Caki2 (cell line): Measurements from ENCODE around the gene PPM1D. TPM values are rescaled to one million over a fixed set of nuclear protein-coding genes. Genes with fewer than 3 reads are reported as not detected.
"Not testable (repeated sequence)": the region's sequence is repeated elsewhere in the genome, so short reads cannot be mapped to it uniquely, and the experiment has no call there.

Experiments
- DNase-seq: peaks from one replicate; pipeline ENCODE4 v3.0.0-alpha.2; 2015; ENCODE audit warnings: low read depth
- in situ Hi-C: cut with HindIII; loops from 2 replicates; pipeline ENCODE4 v1.10.0; 2016; ENCODE audit warnings: low sequenced_read_pairs, low pct_unique_long_range_greater_than_20kb, mixed read lengths
- total RNA-seq: library from RNA; depleted of rRNA; stranded (reverse); fragments of >200 nt; shearing (Covaris generic); gene quantifications from 2 replicates; pipeline ENCODE4 v1.2.3, GENCODE V29; 2014; ENCODE audit warnings: low replicate concordance

Gene PPM1D
- total RNA-seq, 1 experiment from 2014 or later, result 18.2 TPM

DNA sequence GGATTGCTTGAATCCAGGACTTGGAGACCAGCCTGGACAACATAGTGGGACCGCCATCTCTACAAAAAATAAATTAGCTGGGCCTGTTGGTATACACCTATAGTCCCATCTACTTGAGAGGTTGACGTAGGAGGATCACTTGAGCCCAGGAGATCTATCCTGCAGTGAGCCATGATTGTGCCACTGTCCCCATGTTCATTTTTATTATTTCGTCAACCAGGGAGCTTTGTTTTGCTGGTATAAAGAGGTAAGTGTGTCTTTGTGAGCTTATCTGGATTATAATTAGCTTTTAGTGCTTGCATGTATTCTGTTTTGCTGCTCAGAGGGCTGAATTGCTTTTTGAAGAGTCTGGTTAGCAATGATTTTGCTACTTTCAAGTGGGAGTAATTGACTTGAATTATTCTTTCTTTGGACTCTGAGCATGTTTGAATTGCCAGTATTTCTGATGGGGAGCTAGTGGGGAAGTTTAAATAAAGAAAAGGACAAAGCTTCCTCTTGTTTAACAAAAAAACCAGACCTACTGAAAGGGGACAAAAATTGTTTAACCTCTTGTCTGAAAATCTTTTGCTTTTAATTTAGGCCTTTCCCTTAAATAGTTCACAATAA, 46.0 kb downstream of the PPM1D start:
- in situ Hi-C loops, result no loop called here
- no peak for DNase-seq

DNA sequence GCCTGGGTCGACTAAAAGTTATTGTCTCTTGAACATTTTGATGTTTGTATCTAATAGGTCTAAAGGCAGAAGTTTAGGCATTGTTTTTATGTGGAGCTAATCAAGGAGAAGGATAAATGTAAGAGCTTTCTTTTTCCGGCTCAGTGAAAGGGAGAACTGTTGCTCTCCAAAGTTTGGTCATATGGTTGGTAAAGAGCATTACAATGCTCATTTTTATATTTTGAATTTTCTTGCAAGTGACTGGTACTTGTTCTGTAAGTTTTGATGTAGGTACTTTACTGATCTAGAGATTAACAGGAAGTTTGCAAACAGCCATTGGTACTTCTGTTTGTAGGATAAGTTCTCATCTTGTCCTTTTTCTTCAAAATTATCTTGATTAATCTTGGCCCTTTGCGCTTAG, 46.7 kb downstream of the PPM1D start:
- in situ Hi-C loops, result no loop called here
- DNase-seq, result no peak

DNA sequence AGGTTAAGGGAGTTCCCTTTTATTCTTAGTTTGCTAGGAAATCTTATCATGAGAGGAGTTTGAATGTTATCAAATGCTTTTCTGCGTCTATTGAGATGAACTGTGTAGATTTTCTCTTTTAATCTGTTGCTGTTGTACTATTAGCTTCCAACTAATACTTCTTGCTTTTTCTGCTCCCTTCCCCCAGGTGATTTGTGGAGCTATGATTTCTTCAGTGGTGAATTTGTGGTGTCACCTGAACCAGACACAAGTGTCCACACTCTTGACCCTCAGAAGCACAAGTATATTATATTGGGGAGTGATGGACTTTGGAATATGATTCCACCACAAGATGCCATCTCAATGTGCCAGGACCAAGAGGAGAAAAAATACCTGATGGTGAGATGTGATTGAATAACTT, 47.7 kb downstream of the PPM1D start:
- in situ Hi-C loops, result no loop called here
- no peak for DNase-seq

DNA sequence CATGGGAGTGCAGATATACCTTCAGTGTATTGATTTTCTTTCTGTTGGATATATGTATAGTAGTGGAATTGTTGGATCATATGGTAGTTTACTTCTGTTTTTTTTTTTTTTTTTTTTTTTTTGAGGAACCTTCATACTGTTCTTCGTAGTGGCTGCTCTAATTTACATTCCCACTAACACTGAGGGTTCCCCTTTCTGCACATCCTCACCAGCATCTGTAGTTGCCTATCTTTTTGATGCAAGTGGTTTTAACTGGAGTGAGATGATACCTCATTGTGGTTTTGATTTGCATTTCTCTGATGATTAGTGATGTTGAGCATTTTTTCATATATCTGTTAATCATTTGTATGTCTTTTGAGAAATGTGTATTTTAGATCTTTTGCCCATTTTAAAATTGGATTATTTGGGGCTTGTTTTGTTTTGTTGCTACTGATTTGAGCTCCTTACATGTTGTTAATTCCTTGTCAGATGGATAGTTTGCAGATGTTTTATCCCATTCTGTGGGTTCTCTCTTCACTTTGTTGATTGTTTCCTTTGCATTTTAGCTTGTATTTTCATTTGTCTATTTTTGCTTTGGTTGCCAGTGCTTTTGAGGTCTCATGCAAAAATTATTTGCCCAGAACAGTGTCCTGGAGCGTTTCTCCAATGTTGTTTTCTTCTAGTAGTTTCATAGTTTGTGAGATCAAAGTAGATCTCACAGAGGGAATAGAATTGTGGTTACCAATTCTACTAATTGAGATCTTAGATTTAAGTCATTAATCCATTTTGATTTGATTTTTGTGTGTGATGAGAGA, 52.7 kb downstream of the PPM1D start:
- DNase-seq, result no peak
- in situ Hi-C loops, result no loop called here

DNA sequence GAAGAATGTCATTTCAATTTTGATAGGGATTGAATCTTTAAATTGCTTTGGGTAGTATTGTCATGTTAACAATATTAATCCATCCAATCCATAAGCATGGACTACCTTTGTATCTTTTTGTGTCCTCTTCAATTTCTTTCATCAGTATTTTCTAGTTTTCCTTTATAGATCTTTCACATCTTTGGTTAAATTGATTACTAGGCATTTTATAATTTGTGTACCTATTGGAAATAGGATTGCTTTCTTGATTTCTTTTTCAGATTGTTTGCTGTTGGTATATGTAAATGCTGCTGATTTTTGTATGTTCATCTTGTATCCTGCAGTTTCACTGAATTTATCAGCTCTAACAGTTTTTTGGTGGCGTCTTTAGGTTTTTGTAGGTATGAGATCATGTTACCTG, 53.6 kb downstream of the PPM1D start:
- no peak for DNase-seq
- in situ Hi-C loops, result no loop called here

DNA sequence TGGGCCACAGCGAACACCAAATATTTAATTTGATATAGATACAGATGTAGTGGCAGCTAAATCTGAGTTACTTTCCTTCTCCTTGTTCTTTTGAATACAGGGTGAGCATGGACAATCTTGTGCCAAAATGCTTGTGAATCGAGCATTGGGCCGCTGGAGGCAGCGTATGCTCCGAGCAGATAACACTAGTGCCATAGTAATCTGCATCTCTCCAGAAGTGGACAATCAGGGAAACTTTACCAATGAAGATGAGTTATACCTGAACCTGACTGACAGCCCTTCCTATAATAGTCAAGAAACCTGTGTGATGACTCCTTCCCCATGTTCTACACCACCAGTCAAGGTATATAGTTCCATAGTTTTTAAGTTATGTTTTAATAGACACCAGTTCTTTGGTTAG, 56.5 kb downstream of the PPM1D start:
- in situ Hi-C loops, result no loop called here

DNA sequence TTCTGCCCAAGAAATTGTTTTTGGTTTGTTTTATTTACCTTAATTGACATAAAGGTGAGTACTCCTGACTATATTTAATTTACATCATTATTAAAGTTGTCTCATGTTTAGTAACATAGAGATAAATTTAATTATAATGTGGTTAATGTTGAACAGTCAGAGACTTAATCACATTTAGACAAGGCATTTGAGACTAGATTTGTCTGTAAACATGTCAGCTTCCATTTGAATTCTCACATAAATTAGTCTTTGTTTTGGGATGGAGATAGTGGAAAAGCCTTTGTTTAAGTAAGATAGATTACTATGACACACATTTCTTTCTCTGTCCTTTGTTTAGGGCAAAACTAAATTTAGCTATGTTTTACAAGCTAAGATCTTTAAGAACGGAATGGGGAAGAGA, 59.2 kb downstream of the PPM1D start:
- no peak for DNase-seq
- in situ Hi-C loops, result no loop called here

More for the DNA sequence above, 56.5 kb downstream of the PPM1D start:
- DNase-seq, result no peak

DNA sequence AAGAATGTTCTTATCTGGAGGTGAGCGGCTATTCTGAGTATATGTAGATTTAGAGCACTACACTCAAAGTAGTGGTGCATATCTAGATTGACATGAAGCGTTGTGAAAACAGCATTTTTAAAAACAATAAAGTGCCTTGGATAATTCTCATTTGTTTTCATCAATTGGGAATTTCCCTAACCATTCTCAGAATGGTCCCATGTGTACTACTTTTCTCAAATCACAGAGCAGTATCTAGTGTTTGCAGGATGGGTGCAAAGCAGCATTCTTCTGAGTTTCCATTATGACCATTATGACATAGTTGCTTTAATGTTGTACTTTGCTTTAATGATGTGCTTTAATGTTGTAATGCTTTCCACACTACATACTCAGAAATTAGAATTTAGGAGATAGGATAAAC, 61.5 kb downstream of the PPM1D start:
- in situ Hi-C loops, result no loop called here
- no peak for DNase-seq

DNA sequence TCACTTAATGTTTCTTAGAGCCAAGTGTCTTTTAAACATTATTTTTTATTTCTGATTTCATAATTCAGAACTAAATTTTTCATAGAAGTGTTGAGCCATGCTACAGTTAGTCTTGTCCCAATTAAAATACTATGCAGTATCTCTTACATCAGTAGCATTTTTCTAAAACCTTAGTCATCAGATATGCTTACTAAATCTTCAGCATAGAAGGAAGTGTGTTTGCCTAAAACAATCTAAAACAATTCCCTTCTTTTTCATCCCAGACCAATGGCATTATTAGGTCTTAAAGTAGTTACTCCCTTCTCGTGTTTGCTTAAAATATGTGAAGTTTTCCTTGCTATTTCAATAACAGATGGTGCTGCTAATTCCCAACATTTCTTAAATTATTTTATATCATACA, 64.0 kb downstream of the PPM1D start:
- DNase-seq, result no peak
- in situ Hi-C loops, result no loop called here

DNA sequence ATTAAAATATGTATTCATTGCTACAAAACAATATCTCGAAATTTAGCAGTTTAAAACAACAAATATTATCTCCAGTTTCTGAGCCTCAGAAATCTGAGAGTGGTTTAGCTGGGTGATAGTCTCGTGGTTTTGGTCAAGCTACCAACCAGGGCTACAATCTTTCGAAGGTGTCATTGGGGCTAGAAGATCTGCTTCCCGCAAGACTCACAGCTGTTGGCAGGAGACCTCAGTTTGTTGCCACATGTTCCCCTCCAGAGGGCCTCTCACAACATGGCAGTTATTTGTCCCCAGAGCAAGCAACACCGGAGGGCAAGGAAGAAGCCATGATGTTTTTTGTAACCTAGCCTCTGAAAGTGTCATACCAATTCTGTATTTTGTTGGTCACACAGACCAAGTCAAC, 65.6 kb downstream of the PPM1D start:
- in situ Hi-C loops, result no loop called here

DNA sequence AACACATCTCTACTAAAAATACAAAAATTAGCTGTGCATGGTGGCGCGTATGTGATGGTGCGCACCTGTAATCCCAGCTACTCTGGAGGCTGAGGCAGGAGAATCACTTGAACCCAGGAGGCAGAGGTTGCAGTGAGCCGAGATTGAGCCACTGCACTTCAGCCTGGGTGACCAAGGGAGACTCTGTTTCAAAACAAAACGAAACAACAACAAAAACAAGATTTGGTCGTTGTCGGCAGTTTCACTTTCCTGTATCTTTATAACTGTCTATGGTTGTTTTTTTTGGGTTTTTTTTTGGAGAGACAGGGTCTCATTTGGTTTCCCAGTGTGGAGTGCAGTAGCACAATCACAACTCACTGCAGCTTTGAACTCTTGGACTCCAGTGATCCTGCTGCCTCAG, 68.7 kb downstream of the PPM1D start:
- DNase-seq, in situ Hi-C loops: not testable (repeated sequence)

More for the DNA sequence above, 65.6 kb downstream of the PPM1D start:
- DNase-seq, result no peak

DNA sequence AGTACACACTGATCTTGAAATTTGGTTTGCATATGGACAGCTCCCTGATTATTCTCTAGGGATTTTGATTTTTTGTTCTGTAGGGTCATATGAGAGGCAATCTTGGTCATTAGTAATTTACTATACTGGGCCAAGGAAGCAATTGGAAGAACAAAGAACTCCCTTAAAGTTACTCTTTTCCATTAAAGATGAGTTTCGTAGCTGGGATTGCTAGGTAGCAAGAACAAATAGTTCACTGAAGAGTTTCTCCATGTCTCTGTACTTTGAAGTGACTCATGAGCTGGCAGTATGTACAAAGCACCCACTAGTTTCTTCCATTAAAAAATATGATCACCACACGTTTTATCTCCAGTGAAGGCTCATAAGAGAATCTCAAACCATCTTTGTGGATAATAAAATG, 71.5 kb downstream of the PPM1D start:
- no peak for DNase-seq
- in situ Hi-C loops, result no loop called here

DNA sequence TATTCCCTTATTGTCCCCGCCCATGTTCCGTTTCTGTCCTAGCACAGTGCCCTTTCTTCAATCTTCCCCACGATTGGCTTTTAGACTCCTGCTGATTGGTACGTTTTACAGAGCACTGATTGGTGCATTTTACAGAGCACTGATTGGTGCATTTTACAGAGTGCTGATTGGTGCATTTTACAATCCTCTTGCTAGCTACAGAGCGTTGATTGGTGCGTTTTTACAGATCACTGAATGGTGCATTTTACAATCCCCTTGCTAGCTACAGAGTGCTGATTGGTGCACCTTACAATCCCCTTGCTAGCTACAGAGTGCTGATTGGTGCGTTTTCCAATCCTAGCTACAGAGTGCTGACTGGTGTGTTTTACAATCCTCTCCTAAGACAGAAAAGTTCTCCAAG, 74.6 kb downstream of the PPM1D start:
- DNase-seq, in situ Hi-C loops: not testable (repeated sequence)

DNA sequence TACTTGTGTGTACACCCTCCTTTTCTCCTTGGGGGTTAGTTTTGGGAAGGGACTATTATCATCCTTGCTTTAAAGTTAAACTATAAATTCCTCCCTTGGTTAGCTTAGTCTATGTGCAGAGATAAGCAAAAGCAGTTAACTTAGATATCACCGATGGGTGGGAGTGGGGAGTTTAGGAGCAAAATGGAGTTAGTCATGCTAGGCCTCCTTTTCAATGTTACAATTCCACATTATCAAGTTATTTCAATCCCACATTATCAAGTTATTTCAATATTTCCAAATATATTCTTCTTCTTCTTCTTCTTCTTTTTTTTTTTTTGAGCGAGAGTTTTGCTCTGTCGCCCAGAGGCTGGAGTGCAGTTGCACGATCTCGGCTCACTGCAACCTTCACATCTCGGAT, 76.0 kb downstream of the PPM1D start:
- in situ Hi-C loops, result no loop called here
- DNase-seq, result no peak

DNA sequence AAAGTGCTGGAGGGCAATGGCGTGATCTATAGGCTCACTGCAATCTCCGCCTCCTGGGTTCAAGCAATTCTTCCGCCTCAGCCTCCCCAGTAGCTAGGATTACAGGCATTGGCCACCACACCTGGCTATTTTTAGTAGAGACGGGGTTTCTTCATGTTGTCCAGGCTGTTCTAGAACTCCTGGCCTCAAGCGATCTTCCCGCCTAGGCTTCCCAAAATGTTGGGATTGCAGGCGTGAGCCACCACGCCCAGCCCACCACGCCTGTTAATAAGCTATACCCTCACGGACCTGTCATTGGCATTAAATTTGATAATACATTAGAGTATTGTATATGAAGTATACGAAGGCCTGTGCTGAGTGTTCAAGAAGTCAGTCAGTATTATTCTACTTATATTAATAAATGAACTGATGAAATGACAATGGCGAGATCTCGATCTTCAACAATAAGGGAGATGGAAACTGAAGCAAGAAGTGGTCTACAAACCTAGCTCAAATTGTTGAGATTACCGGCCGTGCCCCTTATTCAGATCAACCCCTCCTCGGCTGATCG, 76.8 kb downstream of the PPM1D start:
- DNase-seq, result no peak
- in situ Hi-C loops, result no loop called here

DNA sequence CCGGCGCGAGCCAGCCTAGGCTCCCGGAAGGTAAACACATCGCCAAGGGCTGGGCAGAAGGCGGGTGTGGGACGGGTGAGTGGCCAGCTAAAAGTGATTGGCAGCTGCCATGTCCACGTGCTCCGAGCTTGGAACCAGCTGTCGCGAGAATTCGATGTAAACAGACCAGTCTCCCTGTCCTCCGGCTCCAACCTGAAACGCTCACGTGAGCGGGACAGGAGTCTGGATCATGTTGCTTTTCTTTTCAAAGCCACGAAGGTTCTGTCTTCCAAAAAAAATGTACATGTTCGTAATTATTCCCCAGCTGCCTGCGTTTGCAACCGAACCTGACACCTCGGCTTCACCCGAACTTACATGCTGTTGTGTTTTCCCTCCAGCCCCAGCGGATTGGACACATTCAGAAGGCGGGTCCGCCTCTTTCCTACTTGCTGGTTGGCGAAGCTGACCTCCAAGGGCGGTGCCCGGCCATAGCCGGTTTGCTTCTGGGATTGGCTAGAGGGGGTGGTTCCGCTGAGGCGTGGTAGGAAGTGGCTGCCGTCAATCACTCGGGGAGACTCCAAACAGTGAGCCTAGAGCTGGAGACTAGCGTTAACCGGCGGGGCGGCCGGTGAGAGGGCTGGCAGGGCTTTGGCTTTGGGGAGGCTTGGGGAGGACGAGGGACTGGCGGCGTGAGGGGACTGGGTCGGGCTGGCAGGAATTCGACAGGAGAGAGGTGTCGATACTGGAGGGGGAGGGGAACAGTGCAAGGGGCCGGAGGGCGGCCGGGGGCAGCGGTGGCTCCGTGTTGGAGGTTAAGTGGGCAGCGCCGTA, 77.5 kb downstream of the PPM1D start, which contains the start of gene BCAS3:
Gene BCAS3, plus strand, starts transcription at position 544 of the 810 bp plus-strand sequence.
- DNase-seq, result peak; percentile 100
- in situ Hi-C loops, result no loop called here

DNA sequence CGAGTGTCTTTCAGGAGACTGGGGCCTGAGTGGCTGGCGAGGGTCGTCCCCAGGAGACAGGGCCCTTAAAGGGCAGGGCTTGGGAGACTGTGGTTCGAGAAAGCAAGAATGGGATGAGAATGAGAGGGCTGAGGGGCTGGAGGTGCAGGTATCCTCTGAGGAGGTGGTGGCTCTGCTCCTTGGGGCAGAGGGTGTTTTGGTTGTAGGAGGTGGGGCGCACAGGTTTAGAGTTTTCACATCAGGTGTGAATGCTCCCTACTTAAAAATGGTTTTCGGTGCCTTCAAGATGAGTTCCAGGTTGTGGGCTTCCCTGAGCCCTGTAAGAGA, 78.1 kb downstream of the PPM1D start:
- no peak for DNase-seq
- in situ Hi-C loops, result no loop called here

DNA sequence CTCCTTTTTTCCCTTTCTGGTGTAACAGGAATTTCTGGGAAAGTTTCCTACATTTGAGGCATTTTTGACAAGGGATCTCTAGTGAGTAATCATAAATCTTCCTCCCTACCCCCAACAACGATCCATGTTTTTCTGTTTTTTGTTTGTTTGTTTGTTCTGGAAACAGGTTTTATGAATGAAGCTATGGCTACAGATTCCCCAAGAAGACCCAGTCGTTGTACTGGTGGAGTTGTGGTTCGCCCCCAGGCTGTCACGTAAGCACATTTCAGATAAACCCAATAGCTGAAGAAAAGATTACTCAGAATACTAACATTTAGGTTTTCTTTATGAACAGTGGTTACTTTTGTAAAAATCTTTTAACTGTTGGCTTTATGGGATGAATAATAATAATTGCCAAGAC, 79.3 kb downstream of the PPM1D start:
- in situ Hi-C loops, result no loop called here

DNA sequence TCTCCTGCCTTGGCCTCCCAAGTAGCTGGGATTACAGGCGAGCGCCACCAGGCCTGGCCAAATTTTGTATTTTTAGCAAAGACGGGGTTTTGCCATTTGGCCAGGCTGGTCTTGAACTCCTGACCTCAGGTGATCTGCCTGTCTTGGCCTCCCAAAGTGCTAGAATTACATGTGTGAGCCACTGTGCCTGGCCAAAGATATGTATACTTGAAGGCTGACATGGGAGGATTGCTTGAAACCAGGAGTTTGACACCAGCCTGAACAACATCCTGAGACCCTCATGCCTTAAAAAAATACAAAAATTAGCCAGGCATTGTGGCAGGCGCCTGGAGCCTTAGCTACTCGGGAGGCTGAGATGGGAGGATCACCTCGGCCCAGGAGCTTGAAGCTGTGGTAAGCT, 80.8 kb downstream of the PPM1D start:
- in situ Hi-C loops, result no loop called here

More for the DNA sequence above, 79.3 kb downstream of the PPM1D start:
- no peak for DNase-seq

More for the DNA sequence above, 80.8 kb downstream of the PPM1D start:
- no peak for DNase-seq
